ENCODE results near the gene NOS3. TPM values are rescaled to one million over a fixed set of nuclear protein-coding genes. Genes with fewer than 3 reads are reported as not detected.
A peak's percentile ranks its signal among the peaks of the same experiment; 100 is the strongest.

NOS3 gene
- total and polyA plus RNA-seq, 9 of the 15 experiments (the other 6 are each of a cell fraction or from before 2014, with no cell fraction given) = 1.1 to 121 (median 23.6) TPM

DNA sequence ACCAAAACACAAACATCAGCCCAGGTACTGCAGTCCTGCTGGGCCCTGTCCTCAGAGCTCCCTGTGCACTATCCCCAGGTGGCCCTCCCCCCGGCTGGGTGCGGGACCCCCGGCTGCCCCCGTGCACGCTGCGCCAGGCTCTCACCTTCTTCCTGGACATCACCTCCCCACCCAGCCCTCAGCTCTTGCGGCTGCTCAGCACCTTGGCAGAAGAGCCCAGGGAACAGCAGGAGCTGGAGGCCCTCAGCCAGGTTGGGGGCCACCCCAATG, 19.2 kb downstream of the NOS3 start (continued):
- TF ChIP-seq, protein P1, sequence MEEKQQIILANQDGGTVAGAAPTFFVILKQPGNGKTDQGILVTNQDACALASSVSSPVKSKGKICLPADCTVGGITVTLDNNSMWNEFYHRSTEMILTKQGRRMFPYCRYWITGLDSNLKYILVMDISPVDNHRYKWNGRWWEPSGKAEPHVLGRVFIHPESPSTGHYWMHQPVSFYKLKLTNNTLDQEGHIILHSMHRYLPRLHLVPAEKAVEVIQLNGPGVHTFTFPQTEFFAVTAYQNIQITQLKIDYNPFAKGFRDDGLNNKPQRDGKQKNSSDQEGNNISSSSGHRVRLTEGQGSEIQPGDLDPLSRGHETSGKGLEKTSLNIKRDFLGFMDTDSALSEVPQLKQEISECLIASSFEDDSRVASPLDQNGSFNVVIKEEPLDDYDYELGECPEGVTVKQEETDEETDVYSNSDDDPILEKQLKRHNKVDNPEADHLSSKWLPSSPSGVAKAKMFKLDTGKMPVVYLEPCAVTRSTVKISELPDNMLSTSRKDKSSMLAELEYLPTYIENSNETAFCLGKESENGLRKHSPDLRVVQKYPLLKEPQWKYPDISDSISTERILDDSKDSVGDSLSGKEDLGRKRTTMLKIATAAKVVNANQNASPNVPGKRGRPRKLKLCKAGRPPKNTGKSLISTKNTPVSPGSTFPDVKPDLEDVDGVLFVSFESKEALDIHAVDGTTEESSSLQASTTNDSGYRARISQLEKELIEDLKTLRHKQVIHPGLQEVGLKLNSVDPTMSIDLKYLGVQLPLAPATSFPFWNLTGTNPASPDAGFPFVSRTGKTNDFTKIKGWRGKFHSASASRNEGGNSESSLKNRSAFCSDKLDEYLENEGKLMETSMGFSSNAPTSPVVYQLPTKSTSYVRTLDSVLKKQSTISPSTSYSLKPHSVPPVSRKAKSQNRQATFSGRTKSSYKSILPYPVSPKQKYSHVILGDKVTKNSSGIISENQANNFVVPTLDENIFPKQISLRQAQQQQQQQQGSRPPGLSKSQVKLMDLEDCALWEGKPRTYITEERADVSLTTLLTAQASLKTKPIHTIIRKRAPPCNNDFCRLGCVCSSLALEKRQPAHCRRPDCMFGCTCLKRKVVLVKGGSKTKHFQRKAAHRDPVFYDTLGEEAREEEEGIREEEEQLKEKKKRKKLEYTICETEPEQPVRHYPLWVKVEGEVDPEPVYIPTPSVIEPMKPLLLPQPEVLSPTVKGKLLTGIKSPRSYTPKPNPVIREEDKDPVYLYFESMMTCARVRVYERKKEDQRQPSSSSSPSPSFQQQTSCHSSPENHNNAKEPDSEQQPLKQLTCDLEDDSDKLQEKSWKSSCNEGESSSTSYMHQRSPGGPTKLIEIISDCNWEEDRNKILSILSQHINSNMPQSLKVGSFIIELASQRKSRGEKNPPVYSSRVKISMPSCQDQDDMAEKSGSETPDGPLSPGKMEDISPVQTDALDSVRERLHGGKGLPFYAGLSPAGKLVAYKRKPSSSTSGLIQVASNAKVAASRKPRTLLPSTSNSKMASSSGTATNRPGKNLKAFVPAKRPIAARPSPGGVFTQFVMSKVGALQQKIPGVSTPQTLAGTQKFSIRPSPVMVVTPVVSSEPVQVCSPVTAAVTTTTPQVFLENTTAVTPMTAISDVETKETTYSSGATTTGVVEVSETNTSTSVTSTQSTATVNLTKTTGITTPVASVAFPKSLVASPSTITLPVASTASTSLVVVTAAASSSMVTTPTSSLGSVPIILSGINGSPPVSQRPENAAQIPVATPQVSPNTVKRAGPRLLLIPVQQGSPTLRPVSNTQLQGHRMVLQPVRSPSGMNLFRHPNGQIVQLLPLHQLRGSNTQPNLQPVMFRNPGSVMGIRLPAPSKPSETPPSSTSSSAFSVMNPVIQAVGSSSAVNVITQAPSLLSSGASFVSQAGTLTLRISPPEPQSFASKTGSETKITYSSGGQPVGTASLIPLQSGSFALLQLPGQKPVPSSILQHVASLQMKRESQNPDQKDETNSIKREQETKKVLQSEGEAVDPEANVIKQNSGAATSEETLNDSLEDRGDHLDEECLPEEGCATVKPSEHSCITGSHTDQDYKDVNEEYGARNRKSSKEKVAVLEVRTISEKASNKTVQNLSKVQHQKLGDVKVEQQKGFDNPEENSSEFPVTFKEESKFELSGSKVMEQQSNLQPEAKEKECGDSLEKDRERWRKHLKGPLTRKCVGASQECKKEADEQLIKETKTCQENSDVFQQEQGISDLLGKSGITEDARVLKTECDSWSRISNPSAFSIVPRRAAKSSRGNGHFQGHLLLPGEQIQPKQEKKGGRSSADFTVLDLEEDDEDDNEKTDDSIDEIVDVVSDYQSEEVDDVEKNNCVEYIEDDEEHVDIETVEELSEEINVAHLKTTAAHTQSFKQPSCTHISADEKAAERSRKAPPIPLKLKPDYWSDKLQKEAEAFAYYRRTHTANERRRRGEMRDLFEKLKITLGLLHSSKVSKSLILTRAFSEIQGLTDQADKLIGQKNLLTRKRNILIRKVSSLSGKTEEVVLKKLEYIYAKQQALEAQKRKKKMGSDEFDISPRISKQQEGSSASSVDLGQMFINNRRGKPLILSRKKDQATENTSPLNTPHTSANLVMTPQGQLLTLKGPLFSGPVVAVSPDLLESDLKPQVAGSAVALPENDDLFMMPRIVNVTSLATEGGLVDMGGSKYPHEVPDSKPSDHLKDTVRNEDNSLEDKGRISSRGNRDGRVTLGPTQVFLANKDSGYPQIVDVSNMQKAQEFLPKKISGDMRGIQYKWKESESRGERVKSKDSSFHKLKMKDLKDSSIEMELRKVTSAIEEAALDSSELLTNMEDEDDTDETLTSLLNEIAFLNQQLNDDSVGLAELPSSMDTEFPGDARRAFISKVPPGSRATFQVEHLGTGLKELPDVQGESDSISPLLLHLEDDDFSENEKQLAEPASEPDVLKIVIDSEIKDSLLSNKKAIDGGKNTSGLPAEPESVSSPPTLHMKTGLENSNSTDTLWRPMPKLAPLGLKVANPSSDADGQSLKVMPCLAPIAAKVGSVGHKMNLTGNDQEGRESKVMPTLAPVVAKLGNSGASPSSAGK (IDR thresholded peaks at IDR 0.05) = no peak
- TF ChIP-seq HNRNPL (IDR thresholded peaks at IDR 0.05; ENCODE audit: low read depth, low read length) (no peak), FOXJ2 (tag; IDR thresholded peaks at IDR 0.05) (no peak), HDAC2 (IDR thresholded peaks at IDR 0.05) (no peak), CREB1 (IDR thresholded peaks at IDR 0.05) (0 out of 2 replicates have a peak, but pooled peaks have one; percentile 11), CREB1 (CRISPR knock-in tag; IDR thresholded peaks at IDR 0.05) (no peak), TCF7L2 (IDR thresholded peaks at IDR 0.05; ENCODE audit: low read depth, low read length) (no peak)
- TF ChIP-seq, protein P2, sequence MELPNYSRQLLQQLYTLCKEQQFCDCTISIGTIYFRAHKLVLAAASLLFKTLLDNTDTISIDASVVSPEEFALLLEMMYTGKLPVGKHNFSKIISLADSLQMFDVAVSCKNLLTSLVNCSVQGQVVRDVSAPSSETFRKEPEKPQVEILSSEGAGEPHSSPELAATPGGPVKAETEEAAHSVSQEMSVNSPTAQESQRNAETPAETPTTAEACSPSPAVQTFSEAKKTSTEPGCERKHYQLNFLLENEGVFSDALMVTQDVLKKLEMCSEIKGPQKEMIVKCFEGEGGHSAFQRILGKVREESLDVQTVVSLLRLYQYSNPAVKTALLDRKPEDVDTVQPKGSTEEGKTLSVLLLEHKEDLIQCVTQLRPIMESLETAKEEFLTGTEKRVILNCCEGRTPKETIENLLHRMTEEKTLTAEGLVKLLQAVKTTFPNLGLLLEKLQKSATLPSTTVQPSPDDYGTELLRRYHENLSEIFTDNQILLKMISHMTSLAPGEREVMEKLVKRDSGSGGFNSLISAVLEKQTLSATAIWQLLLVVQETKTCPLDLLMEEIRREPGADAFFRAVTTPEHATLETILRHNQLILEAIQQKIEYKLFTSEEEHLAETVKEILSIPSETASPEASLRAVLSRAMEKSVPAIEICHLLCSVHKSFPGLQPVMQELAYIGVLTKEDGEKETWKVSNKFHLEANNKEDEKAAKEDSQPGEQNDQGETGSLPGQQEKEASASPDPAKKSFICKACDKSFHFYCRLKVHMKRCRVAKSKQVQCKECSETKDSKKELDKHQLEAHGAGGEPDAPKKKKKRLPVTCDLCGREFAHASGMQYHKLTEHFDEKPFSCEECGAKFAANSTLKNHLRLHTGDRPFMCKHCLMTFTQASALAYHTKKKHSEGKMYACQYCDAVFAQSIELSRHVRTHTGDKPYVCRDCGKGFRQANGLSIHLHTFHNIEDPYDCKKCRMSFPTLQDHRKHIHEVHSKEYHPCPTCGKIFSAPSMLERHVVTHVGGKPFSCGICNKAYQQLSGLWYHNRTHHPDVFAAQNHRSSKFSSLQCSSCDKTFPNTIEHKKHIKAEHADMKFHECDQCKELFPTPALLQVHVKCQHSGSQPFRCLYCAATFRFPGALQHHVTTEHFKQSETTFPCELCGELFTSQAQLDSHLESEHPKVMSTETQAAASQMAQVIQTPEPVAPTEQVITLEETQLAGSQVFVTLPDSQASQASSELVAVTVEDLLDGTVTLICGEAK (IDR thresholded peaks at IDR 0.05) = 0 out of 2 replicates have a peak, but pooled peaks have one; percentile 9
- TF ChIP-seq, protein P2 (CRISPR knock-in tag; IDR thresholded peaks at IDR 0.05) = no peak

Data from K562 (cell line).